ENCODE data around the gene PXDC1.
"Not testable (repeated sequence)": the region's sequence is repeated elsewhere in the genome, so short reads cannot be mapped to it uniquely, and the experiment has no call there.

The PXDC1 gene

DNA sequence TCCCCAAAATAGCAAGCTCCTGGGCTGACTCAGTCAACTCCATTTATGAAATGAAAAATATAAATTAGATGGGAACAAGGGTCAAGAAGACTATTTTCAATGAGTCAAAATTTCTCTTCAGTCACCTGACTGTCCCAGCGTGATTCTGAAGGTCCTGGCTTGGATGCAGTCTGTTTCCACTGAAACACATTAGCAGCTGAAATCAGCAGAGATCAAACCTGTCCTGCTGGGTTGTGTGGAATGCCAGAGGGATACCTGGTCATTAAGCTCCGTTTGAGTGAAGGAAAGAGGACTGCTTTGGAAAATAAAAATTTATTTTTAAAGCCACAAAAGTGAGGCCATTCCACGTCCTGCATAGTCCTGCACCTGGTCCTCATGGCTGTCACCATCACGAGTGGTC is 37.4 kb downstream of the PXDC1 start:
- no peak for DNase-seq

DNA sequence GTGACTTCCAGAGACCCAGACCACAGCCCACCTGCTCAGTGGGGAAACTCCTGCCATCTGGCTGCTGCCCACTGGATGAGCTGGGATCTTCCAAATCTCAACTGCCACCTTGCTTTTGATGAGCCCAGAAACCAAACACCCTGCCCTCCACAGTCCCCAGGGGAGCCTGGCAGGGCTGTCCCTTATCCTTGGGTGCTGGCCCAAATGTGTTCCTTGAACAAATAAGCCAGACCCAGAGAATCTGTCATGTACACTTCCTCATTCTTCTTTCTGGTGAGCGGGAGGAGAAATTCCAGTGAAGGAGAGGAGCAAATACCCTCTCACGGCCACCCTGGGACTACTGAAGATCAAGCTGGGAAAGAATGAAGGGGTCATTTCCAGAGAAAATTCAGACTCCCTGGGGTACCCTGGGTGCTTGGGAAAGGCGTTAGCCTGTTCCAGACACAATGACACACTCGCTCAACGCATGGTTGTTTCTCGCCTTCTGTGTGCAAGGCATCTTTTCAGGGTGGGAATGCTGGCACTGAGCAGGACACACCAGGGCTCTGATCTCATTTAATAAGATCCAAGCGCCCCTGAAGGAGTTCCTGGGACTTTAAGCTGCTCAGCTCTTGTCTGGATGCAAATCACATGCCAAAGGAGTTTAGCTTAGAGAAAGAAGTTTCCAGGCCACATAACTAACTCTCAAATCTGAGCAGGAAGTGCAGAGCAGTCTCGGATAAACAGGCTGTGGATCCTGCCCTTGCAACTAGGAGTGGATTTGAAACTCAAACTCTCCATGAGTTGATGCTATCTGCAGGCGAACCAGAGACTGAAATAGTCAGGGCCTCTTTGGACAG is 38.5 kb downstream of the PXDC1 start:
- no peak for DNase-seq

GRCh38 chr6:3711776-3712175 is 39.7 kb downstream of the PXDC1 start:
- DNase-seq, result no peak

DNA sequence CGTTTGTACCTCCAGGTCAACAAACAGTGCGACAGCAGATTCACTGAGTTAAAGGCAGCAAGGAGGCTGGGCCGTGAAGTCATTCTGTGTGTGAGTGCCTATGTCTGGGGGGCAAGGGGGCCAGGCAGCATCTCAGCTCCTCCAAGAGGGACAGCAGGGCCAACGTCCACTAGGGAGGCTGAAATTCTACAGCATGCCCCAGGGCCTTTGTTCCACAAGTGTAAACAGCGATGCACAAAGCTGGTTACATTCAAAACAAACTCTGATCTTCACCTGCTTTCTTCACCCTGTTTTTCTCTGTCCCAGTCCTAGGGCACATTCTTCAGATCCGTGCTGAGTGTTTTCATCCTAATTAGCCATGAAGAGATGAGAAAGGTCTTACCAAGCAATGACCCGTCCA is 41.1 kb downstream of the PXDC1 start:
- no peak for DNase-seq

DNA sequence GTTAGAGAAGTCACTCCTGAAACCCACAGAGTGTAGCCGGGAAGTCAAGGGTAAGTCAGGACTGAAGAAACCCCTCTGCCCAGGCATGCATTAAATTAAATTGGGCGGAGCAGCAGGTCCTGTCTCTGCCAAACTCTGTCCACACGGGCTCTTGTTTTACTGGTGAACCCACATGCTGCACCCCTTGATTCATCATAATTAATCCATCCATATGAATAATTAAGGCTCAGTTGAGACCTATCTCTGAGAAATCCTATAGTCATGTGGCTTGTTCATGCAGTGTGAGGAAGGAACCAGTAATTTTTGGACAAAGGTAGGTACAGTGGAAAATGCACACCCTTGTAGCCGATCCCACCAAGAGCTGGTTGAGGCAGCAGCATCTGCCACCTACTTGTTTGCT is 43.0 kb downstream of the PXDC1 start:
- no peak for DNase-seq

DNA sequence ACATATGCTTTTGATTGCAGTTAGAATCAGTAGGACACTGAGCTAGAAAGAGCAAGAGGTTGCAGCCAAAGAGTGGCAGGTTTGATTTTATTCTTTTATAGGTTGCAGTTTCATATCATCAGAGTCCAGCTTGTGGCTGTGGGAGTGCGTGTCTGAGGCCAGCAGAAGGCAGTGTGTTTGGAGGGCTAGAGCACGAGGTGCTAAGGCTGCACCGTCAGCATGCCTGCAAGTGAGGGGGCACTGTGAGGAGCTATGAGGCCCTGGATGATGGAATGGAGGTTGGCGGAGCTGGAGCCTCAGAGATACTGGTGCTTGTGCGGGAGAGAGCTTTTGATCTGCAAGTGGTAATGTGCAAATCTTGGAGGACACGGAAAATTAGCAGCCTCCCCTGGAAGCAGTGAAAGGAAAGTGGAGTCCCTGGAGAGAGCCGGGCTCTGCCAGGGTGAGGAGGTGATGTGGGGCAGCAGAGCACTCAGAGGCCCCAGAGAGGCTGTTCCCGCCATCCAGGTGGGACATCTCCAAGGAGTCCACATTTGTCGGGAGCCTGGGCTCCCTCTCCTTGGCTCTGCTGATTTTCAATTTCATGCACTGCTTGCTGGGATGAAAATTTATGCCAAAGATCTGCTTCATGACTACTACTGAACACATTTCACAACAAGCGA is 43.6 kb downstream of the PXDC1 start:
- no peak for DNase-seq

- DNase-seq, result no peak
These were observed 44.5 kb downstream of the PXDC1 start for GRCh38 chr6:3707024-3707423.

- DNase-seq, result no peak
These were observed 45.0 kb downstream of the PXDC1 start for GRCh38 chr6:3706547-3706946.

- DNase-seq, result no peak
These were observed 49.9 kb downstream of the PXDC1 start for GRCh38 chr6:3701631-3702030.

DNA sequence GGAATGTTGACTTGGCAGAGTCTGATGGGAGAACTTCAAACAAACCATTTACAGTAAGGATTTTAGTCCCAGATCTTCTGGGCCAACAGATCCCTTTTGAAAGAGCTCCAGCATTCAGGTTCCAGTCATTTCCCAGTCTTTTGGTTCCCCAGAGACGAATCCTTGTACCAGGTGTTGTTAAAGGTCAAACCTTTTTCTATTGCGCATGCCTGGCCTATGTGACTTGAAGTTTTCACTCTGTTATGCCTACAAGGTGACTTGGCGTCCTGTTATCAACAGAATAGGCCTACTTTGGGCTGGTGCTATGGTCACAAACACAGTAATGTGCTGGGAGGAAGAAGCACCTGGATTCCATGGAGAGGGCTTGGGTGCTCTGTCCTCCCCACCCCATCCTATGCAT is 52.3 kb downstream of the PXDC1 start:
- no peak for DNase-seq

DNA sequence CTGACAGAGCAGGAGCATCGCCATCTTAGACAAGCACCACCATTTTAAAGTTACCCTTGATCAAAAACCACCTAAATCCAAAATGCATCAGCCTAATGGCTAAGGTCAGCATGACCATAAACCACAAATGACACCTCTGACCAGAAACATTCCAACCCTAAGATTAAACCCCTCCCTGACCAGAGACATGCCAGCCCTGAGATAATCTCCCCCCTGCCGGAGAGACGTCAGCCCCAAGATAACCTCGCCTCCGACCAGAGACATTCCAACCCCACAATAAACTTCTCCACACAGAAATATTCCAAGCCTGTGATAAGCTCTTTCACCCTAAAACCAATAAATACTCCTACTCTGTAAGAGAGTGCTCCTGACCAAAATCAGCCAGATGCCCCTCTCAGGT is 53.5 kb downstream of the PXDC1 start:
- no peak for DNase-seq

GRCh38 chr6:3697609-3698008 is 53.9 kb downstream of the PXDC1 start:
- DNase-seq, result peak in 5 of 56 donors; percentile 8 to 31 (median 9)

DNA sequence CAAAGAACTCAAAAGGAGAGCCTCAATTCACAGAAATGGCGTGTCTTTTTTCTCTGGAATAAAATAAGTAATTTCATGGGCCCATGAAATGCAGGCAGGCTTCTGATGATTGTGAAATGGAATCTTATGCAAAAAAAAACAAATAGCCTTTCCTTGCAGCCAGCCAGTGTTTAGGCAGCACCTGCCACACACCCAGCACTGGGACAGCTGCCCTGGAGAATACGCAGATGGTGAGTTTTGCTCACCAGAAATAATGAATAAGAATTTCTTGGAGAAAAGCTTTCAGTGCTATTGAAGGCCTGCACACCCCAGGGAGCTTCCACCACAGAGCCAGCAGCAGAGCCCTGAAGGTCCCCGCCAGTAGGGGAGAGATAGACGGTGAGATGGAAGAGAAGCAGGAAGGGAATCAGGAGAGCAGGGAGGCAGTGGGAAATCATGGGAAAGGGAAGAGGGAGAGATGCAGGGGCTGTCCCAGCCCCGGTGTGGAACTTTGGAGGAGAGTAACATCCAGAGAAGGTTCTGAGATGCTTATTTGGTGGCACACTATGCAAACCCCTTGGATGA is 54.9 kb downstream of the PXDC1 start:
- DNase-seq, result no peak

DNA sequence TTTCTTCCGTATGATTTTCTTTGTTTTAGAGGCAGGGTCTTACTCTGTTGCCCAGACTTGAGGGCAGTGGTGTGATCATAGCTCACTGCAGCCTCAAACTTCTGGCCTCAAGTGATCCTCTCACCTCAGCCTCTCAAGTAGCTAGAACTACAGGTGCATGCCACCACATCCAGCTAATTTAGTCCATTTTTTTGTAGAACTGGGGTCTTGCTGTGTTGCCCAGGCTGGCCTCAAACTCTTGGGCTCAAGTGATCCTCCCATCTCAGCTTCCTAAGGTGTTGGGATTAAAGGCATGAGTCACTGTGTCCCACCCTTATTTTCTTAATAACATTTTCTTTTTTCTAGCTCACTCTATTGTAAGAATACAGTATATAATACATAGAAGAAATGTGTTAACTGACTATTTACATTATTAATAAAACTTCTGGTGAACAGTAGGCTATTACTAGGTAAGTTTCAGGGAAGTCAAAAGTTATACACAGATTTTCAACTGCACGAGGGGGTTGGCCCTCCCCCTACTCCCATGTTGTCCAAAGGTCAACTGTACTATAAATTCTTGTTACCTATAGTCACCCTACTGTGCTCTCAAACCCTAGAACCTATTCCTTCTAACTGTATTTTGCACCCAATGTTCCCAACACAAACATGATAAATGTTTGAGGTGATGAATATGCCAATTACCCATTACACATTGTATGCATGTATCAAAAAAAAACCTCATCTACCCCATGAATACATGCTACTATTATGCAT is 56.3 kb downstream of the PXDC1 start:
- no peak for DNase-seq

DNA sequence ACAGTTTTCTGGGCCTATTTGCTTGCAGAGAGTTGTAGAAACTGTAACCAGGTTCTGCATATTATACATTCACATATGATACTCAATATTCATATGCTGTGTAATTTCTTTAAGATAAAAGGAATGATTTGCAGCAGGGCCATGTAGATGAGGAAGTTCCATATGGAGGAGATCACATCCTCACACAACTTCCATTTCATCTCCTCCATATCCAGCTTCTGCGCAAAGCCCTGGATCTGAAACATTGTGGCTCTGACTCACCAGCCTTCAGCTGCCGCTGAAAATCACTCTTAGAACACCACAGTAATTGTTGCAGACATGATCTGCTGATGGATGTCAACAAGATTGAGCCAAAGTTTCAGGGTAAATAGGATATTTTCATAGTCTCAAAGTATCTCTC is 57.7 kb downstream of the PXDC1 start:
- peak in 3 of 56 donors; percentile 3 to 12 (median 11) for DNase-seq

DNA sequence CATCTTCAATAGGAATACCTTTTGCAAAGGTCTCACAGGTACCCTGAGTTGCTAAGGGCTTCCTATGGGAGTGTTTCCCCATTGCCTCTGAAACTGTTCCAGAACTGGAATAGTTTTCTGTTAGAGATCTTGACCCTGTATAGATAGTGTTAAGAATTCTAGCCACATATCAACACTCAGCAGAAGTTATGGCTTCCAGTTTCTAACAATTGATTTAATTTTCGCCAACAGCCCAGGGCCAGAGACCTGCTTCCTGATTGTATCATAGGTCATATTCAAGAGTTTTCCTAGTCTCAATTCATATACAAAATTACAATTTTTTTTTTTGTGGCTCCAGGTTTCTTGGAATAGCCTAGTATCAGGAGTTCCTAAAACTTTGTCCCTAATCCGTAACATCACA is 61.0 kb downstream of the PXDC1 start:
- no peak for DNase-seq

GRCh38 chr6:3687847-3688246 is 63.7 kb downstream of the PXDC1 start:
- peak in 6 of 56 donors; percentile 3 to 48 (median 14) for DNase-seq

DNA sequence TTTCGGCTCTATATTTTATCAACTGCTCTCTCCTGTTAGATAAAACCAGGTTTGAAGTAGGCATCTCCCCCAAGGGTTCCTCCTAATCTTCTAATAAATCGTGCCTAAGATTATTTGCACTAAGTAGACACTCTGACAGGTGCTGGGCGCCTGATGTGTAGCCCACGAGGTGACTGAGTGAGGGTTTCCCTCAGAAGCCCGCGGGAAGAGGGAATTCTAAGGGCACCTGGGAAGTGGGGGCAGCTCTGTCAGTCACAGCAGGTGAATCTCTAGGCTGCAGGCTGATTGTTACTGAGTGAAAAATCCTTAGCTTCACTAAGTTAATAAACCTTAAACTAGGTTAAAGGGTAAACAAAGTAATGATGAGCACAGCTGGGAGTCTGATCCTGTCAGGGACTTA is 68.2 kb downstream of the PXDC1 start:
- DNase-seq, result no peak

GRCh38 chr6:3678946-3679345 is 72.6 kb downstream of the PXDC1 start:
- DNase-seq, result no peak

- DNase-seq, result not testable (repeated sequence)
These were observed 73.8 kb downstream of the PXDC1 start for GRCh38 chr6:3677751-3678150.

- DNase-seq, result not testable (repeated sequence)
These were observed 74.2 kb downstream of the PXDC1 start for GRCh38 chr6:3677351-3677750.
